22Rv1 (cell line): Measurements from ENCODE around the gene MCOLN1.

Source experiments
- H3K27ac ChIP-seq: fragments of 450-650 bp; 2 replicates; pipeline ENCODE4 v1.5.1; 2017
- CTCF ChIP-seq: fragments of 450-650 bp; IDR thresholded peaks from 2 replicates; pipeline ENCODE4 v1.5.1; 2017; ENCODE audit warnings: mild to moderate bottlenecking
- ZFX ChIP-seq: fragments of 450-650 bp; IDR thresholded peaks from 2 replicates; pipeline ENCODE4 v1.6.1; 2017; ENCODE audit warnings: antibody characterized with exemption, borderline replicate concordance

MCOLN1 gene

GRCh38 chr19:7541475-7541824 lies 19.0 kb downstream of the MCOLN1 start:
- no peak overlapping the region for H3K27ac ChIP-seq
- TF ChIP-seq ZFX (no peak), CTCF (no peak)

- TF ChIP-seq CTCF (no peak), ZFX (no peak)
- H3K27ac ChIP-seq: no peak overlapping the region
These were observed 19.5 kb downstream of the MCOLN1 start for GRCh38 chr19:7541828-7542443.

- no peak overlapping the region for H3K27ac ChIP-seq
- TF ChIP-seq ZFX (no peak), CTCF (no peak)
These were observed 20.3 kb downstream of the MCOLN1 start for GRCh38 chr19:7542556-7543348.

GRCh38 chr19:7544626-7545025 lies 22.2 kb downstream of the MCOLN1 start:
- H3K27ac ChIP-seq: no peak overlapping the region
- TF ChIP-seq CTCF: no peak
- TF ChIP-seq ZFX: no peak

- TF ChIP-seq ZFX: no peak
- TF ChIP-seq CTCF: no peak
- no peak overlapping the region for H3K27ac ChIP-seq
These were observed 22.9 kb downstream of the MCOLN1 start for GRCh38 chr19:7545300-7545699.

GRCh38 chr19:7545904-7546303 lies 23.5 kb downstream of the MCOLN1 start:
- H3K27ac ChIP-seq: no peak overlapping the region
- TF ChIP-seq ZFX (no peak), CTCF (no peak)

- TF ChIP-seq CTCF: no peak
- no peak for TF ChIP-seq ZFX
- no peak overlapping the region for H3K27ac ChIP-seq
These were observed 24.7 kb downstream of the MCOLN1 start for GRCh38 chr19:7547159-7547558.
